GM13976 (cell line): Measurements from ENCODE around the gene MBNL3.

Experiments used
- DNase-seq: peaks from one replicate; pipeline ENCODE4 v3.0.0; 2012; ENCODE audit warnings: low spot score
- in situ Hi-C: fragments of 300-500 bp; cut with MboI; formaldehyde crosslinking; loops from one replicate; pipeline ENCODE4 v1.12.0; 2022; ENCODE audit warnings: low sequenced_read_pairs, mixed read lengths, inconsistent platforms; ENCODE audit not compliant: unreplicated experiment
- TF ChIP-seq, protein P1 (sequence below): IDR thresholded peaks from 2 replicates; pipeline ENCODE4 v1.5.1; 2012; ENCODE audit warnings: borderline replicate concordance, mild to moderate bottlenecking; ENCODE audit not compliant: insufficient read depth; ENCODE audit errors: extremely low read depth, missing control alignments, control extremely low read depth

The MBNL3 gene

DNA sequence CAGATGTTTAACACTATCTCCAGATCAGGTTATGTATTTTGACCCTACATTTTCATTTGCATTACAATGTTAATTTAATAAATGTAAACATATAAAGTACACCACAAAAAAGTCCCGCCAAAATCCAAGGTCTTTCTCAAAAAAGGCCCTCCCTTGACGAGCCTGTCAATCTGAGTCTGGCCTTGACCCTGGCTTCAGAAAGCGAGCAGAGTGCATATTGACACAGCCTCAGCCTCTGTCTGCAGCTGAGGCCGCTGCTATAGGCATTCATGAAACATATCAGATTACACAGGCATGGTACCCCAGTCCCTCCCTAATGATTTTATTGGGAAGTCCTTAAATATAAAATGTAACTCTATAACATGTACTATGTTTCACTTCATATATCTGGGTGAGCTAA lies 6.2 kb downstream of the MBNL3 start:
- no peak for DNase-seq
- in situ Hi-C loops = no loop called here
- TF ChIP-seq, protein P1, sequence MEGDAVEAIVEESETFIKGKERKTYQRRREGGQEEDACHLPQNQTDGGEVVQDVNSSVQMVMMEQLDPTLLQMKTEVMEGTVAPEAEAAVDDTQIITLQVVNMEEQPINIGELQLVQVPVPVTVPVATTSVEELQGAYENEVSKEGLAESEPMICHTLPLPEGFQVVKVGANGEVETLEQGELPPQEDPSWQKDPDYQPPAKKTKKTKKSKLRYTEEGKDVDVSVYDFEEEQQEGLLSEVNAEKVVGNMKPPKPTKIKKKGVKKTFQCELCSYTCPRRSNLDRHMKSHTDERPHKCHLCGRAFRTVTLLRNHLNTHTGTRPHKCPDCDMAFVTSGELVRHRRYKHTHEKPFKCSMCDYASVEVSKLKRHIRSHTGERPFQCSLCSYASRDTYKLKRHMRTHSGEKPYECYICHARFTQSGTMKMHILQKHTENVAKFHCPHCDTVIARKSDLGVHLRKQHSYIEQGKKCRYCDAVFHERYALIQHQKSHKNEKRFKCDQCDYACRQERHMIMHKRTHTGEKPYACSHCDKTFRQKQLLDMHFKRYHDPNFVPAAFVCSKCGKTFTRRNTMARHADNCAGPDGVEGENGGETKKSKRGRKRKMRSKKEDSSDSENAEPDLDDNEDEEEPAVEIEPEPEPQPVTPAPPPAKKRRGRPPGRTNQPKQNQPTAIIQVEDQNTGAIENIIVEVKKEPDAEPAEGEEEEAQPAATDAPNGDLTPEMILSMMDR = no peak

DNA sequence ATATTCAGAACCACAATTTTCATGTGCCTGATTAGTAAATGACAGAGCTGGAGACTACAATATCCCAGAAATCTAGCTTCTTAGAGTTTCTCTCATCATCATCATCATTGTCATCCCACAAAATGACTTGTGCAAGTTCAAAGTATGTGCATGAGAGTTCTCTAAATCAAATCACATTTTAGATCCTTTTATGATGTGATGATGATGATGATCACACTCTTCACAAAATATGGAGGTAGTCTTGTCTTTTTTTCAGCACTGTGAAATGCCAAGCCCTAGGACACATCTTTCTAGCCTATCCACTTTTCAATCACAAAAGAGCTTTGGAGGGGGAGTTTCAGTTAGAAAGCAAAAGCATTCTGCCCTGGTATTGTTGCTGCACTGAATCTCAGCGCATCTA lies 7.4 kb downstream of the MBNL3 start:
- in situ Hi-C loops = no loop called here
- TF ChIP-seq, protein P1 = no peak
- no peak for DNase-seq

DNA sequence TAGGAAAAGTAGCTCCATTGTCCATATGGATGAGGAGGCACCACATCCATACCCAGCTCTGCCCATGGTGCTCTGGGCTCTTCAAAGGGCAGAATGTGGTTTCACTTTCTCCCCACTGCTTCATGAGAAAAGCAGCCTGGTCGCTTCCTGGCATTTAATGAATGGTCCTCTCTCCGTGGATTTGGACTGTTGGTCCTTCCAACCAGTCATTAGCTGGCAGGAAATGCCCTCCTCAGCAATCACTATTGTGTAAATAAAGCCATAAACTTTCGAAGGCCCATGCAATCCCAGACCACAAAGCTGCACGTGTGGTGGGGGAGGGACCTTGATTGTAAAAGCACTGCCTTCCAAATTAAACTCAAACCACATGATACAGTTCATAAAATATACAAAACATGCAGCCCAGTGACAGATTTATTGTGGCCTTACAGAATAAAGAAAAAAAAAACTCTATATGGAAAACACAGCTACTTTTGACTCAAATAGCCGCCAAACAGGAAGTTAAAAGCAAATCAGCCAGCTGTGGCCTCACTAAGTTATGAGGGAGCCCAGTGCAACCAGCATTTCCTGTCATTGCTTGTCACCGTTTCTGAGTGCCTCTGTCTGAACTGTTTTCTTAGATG lies 8.1 kb downstream of the MBNL3 start:
- in situ Hi-C loops = no loop called here
- TF ChIP-seq, protein P1 = no peak
- DNase-seq = peak; percentile 30

DNA sequence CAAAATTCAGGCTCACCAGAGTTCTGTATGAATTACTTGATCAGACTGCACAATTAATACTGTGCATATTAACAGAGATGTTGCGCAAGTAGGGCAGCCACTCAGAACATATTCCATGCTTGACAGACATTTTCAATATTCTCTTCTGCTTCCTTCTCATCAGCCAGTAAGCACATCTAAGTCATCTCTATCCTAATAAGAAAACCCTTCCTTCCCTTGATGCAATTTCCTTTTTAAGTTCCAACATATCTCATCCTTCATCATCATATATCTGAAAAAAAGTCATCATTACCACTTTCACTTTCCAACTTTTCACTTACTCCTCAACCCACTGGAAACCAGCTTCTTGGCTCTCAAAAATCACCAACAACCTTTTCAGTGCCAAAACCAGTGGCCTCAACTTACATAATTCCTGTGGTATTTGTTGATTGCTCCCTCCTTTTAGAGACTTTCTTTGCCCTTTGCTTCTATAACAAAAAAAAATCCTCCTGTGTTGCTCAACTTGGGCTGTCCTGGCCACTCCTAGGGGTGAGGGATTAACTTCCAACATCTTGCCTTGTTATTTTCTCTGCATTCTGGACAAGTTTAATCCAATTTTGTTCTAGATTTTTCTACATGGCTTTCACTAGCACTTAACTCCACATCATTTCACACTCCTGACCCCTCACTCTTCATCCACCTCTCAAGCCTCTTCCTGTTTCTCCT lies 14.1 kb downstream of the MBNL3 start:
- TF ChIP-seq, protein P1 = no peak
- in situ Hi-C loops = no loop called here
- no peak for DNase-seq

DNA sequence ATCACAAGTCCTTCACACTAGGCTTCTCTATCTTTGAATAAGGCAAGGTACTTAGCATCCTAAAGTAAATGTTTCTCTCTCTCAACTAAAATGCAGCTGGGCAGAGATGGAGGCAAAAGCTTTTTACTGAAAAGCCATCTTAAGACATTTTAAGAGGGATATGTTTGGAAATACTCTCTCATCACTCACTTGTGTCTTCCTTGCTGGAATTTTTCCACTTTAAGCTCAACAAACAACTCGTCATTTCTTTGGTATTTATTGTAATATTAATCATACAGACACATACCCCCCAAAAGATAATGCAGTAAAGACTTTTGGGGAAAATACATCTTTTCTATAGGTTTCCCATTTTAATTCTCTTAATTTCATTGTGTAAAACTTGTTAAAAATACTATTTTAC lies 16.4 kb downstream of the MBNL3 start:
- in situ Hi-C loops = no loop called here

DNA sequence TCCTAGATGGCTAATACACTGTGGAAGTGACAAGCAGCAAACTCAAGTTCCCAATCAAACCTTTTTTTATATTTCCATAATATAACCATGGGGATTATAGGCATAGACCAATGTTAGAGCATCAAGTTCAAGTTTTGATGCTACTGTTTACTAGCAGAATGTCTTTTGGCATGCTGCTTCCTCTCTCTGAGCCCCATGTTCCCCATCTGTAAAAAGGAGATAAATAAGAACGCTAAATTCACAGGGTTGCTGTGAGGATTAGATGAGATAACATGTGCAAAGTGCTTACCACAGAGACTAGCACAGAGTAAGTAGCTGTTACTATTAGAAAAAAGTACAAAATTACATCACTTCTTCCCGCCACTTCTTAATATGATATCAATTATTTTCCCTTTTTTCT lies 18.0 kb downstream of the MBNL3 start:
- TF ChIP-seq, protein P1 = no peak
- DNase-seq = no peak
- in situ Hi-C loops = no loop called here

More for the DNA sequence above, 16.4 kb downstream of the MBNL3 start:
- DNase-seq = no peak
- TF ChIP-seq, protein P1 = no peak

DNA sequence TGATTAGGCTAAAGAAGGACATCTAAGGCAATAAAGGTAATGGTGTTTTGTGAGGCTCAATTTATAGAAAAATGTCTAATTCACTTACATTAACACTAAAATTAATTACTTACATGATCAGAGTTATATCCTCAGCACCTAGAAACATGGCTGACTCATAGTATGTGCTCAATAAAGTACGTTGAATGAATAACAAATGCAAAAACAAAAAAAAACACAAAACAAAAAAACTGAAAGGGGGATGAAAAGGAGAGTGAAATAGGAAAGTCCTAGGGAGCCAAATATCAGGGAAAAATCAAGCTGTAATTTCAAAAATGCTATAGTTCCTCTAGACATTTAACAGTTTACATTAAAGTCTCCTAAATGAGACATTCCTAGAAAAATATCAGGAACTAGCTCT lies 18.7 kb downstream of the MBNL3 start:
- in situ Hi-C loops = no loop called here
- no peak for DNase-seq
- TF ChIP-seq, protein P1 = no peak
